ENCODE measurements around the gene IMPG1.

DNA sequence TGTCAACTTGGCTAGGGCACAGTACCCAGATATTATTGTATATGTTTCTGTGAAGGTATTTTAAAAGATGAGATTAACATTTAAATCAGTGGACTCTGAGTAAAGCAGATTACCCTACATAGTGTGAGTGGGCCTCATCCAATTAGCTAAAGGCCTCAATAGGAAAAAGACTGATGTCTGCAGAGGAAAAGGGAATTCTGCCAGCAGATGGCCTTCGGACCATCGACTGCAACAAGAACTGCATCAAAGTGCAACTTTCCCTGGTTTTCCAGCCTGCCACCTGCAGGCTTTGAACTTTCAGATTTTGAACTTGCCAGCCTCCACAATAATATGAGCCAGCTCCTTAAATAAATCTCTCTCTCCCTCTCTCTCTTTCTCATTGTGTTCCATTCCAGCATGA lies 80.5 kb downstream of the IMPG1 start:
- no peak for TF ChIP-seq CTCF (IDR thresholded peaks at IDR 0.05)
- TF ChIP-seq POLR2A (IDR thresholded peaks at IDR 0.05), result no peak

All from upper lobe of left lung (tissue), 4 donors.